Progenitor cell of endocrine pancreas (in vitro differentiated cells): ENCODE results near the gene MPP3. TPM values are rescaled to one million over a fixed set of nuclear protein-coding genes. Genes with fewer than 3 reads are reported as not detected.
A peak's percentile ranks its signal among the peaks of the same experiment; 100 is the strongest.

ENCODE experiments used
- DNase-seq: peaks from one replicate; pipeline ENCODE4 v3.0.0; 2021; ENCODE audit warnings: low spot score; ENCODE audit not compliant: unreplicated experiment
- H3K27ac Mint-ChIP-seq: 2 replicates; pipeline ENCODE4 v1.8.0; 2021; ENCODE audit warnings: mild to moderate bottlenecking, moderate library complexity, mixed read lengths
- H3K27me3 Mint-ChIP-seq: 2 replicates; pipeline ENCODE4 v1.8.0; 2021; ENCODE audit warnings: mixed read lengths
- H3K36me3 Mint-ChIP-seq: 2 replicates; pipeline ENCODE4 v1.8.0; 2022; ENCODE audit warnings: mixed read lengths; ENCODE audit not compliant: insufficient read depth
- H3K4me1 Mint-ChIP-seq: 2 replicates; pipeline ENCODE4 v1.8.0; 2021; ENCODE audit warnings: low read depth, mixed read lengths
- H3K4me3 Mint-ChIP-seq: 2 replicates; pipeline ENCODE4 v1.8.0; 2021; ENCODE audit warnings: low read depth, mild to moderate bottlenecking, moderate library complexity, mixed read lengths
- H3K9me3 Mint-ChIP-seq: 2 replicates; pipeline ENCODE4 v1.8.0; 2021; ENCODE audit warnings: low read depth, mixed read lengths
- CTCF ChIP-seq: fragments of 200-600 bp; sonication (generic); IDR thresholded peaks from one replicate; pipeline ENCODE4 v1.5.0; 2021; ENCODE audit warnings: antibody characterized with exemption, mild to moderate bottlenecking; ENCODE audit not compliant: unreplicated experiment
- total RNA-seq: library from RNA; stranded (reverse); gene quantifications from 2 replicates; pipeline ENCODE4 v1.2.1, GENCODE V29; 2021

The MPP3 gene
- total RNA-seq, 1 donor from 2014 or later, result 12.6 TPM

DNA sequence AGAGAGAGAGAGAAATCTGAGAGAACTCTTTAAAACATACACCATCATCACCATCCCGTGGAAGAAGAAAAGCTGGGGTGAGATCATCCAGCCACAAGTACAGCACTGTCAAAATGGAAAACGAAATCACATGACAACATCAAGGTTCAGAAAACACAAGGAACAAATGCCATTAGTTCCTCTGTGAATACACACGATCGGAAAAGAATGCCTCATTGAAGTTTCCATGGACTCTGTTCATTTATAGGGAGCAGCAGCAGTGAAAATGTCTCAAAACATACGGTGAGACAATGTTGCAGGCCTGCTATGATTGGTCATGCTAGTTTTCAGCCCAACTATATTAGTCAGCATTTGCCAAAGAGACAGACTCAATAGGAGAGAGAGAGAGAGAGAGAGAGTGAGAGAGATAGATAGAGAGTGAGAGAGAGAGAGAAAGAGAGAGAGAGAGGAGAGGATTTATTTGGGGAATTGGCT, 48.3 kb downstream of the MPP3 start:
- H3K4me1 Mint-ChIP-seq, result peaks cover 6% of the 10 kb centered on the region
- H3K36me3 Mint-ChIP-seq, result no peaks in the 10 kb centered on the region
- no peak overlapping the region for H3K27ac Mint-ChIP-seq
- H3K4me3 Mint-ChIP-seq, result no peak overlapping the region
- peaks cover under 1% of the 10 kb centered on the region for H3K9me3 Mint-ChIP-seq
- H3K27me3 Mint-ChIP-seq, result peaks cover 21% of the 10 kb centered on the region
- DNase-seq, result no peak
- TF ChIP-seq CTCF, result no peak

DNA sequence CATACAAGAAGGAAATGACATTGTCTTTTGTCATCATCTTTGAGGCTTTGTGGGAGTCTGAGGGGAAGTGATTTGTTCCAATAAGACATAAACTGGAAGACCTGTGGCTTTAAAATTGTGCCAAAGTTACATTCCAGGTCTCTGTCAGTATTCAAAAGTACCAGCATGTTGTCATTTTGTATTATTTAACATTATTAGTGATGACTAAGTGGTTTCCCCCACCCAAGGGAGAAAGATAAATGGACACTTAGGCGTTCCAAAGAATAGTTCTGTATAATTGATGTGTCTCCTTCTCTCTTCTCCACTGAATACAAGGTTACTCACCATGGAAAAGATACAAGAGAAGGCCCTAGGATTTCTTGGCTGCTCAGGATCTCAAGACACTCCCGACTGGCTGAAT, 48.9 kb downstream of the MPP3 start:
- Mint-ChIP-seq H3K9me3 (no peaks in the 10 kb centered on the region), H3K4me3 (no peak overlapping the region), H3K27ac (no peak overlapping the region), H3K4me1 (peaks cover 11% of the 10 kb centered on the region), H3K36me3 (no peaks in the 10 kb centered on the region), H3K27me3 (peaks cover 24% of the 10 kb centered on the region)
- no peak for DNase-seq
- TF ChIP-seq CTCF, result no peak

- H3K9me3 Mint-ChIP-seq, result no peaks in the 10 kb centered on the region
- H3K4me1 Mint-ChIP-seq, result peaks cover 11% of the 10 kb centered on the region
Observed at GRCh38 chr17:43782913-43783680, 49.8 kb downstream of the MPP3 start.

DNA sequence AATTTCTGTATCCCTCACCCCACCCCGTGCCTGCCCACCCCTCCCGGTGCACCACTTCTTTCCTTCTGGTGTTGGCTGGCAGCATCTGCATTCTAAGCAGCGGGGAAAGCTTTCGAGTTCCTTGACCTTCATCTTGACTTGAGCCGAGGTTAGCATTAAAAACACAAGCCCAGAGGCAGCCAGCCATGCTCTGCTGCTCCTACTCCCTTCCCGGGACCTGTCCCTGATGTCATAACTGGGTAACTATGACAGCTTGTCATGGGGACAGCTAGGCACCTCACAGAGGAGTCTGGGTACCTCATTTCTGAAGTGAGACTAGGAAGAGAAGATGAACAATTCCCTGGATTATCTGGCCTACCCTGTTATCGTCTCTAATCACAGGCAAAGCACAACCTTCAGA, 52.8 kb downstream of the MPP3 start, which contains the start of gene CFAP97D1:
Gene CFAP97D1 (plus strand): TSS at position 301 of the 400 bp plus-strand sequence. CDS start 28 bp downstream, at position 329.
- peaks cover 24% of the 10 kb centered on the region for H3K27me3 Mint-ChIP-seq
- peaks cover 15% of the 10 kb centered on the region for H3K4me1 Mint-ChIP-seq
- no peak for TF ChIP-seq CTCF
- H3K9me3 Mint-ChIP-seq, result no peaks in the 10 kb centered on the region
- DNase-seq, result no peak
- H3K27ac Mint-ChIP-seq, result peak within 1 kb of the TSS; percentile 90
- H3K36me3 Mint-ChIP-seq, result peaks cover 3% of the 10 kb centered on the region
- H3K4me3 Mint-ChIP-seq, result peak within 1 kb of the TSS; percentile 73

More at GRCh38 chr17:43782913-43783680, 49.8 kb downstream of the MPP3 start:
- DNase-seq, result no peak
- Mint-ChIP-seq H3K36me3 (no peaks in the 10 kb centered on the region), H3K27ac (no peak overlapping the region), H3K27me3 (peaks cover 24% of the 10 kb centered on the region), H3K4me3 (no peak overlapping the region)
- no peak for TF ChIP-seq CTCF

DNA sequence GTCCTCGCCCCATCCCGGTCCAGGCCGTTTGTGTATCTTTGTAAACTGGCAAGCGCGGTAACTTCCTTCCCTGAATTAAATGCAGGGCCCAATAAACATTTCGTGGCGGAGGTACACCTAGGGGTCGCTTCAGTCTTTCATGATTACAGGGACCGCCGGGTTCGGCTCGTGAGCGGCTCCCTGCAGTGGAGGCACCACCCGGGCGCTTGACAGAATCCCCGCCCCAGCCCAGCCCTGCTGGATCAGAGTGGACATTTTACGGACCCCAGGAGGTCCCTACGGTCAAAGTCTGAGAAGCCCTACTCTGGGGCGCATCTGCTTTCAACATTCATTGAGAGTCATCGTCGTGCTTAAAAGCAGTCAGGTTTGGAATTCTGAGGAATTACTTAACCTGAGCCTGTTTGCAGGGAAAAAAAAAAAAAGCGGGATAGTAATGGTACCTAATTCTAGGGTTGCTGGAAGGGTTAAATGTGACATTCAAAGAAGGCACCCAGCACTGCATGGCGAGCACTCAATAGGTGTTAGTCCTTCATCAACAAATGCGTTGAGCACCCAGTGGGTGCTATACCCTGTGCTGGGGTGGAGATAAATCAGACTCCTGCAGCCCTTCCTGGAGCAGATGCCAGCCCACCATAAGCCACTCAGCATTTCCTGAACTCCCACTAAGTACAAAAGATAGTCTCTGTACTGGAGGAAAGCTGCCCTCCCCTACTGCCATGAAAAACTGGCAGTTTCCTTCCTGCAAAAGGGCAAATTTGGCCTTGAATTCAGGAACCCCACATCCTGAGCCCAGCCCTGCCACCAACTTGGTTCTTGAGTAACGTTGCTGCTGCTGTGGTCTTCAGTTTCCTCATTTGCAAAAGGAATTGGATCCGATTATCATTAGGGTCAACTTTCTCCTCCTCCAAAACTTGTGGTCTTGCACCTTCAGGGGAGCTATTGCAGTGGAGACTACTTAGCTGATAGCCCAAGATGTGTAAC, 53.5 kb downstream of the MPP3 start:
- Mint-ChIP-seq H3K27me3 (peaks cover 20% of the 10 kb centered on the region), H3K4me3 (peak overlapping the region; percentile 73), H3K9me3 (no peaks in the 10 kb centered on the region), H3K4me1 (peaks cover 15% of the 10 kb centered on the region), H3K27ac (peak overlapping the region; percentile 90), H3K36me3 (peaks cover 4% of the 10 kb centered on the region)
- DNase-seq, result no peak
- TF ChIP-seq CTCF, result peak; percentile 10
